ENCODE measurements around the gene CYP19A1.
A peak's percentile ranks its signal among the peaks of the same experiment; 100 is the strongest.

CYP19A1 gene

GRCh38 chr15:51184627-51185026, 153.8 kb downstream of the CYP19A1 start:
- no peak for DNase-seq (ENCODE audit: low read depth in 3 of 3)

GRCh38 chr15:51183076-51183475, 155.3 kb downstream of the CYP19A1 start:
- DNase-seq (ENCODE audit: low read depth in 3 of 3), result no peak

- no peak for DNase-seq (ENCODE audit: low read depth in 3 of 3)
Observed at GRCh38 chr15:51181905-51182304, 156.5 kb downstream of the CYP19A1 start.

GRCh38 chr15:51181221-51181620, 157.2 kb downstream of the CYP19A1 start:
- no peak for DNase-seq (ENCODE audit: low read depth in 3 of 3)

- DNase-seq (ENCODE audit: low read depth in 3 of 3), result no peak
Observed at GRCh38 chr15:51180534-51180933, 157.9 kb downstream of the CYP19A1 start.

GRCh38 chr15:51180011-51180410, 158.4 kb downstream of the CYP19A1 start:
- no peak for DNase-seq (ENCODE audit: low read depth in 3 of 3)

GRCh38 chr15:51172193-51172592, 166.2 kb downstream of the CYP19A1 start:
- no peak for DNase-seq (ENCODE audit: low read depth in 3 of 3)

GRCh38 chr15:51171634-51171932, 166.8 kb downstream of the CYP19A1 start:
- no peak for DNase-seq (ENCODE audit: low read depth in 3 of 3)

GRCh38 chr15:51170882-51171633, 167.3 kb downstream of the CYP19A1 start:
- DNase-seq (ENCODE audit: low read depth in 3 of 3), result no peak

- DNase-seq (ENCODE audit: low read depth in 3 of 3), result no peak
Observed at GRCh38 chr15:51168700-51169099, 169.7 kb downstream of the CYP19A1 start.

GRCh38 chr15:51163843-51164242, 174.6 kb downstream of the CYP19A1 start:
- DNase-seq (ENCODE audit: low read depth in 3 of 3), result no peak

GRCh38 chr15:51162865-51163762, 175.3 kb downstream of the CYP19A1 start:
- DNase-seq (ENCODE audit: low read depth in 3 of 3), result peak; percentile 5 to 17 (median 10)

- DNase-seq (ENCODE audit: low read depth in 3 of 3), result no peak
Observed at GRCh38 chr15:51161491-51162220, 176.7 kb downstream of the CYP19A1 start.

GRCh38 chr15:51160484-51160883, 177.9 kb downstream of the CYP19A1 start:
- DNase-seq (ENCODE audit: low read depth in 3 of 3), result no peak
